Sigmoid colon (tissue), 3 donors: ENCODE data around the gene PPP2R2C.

Experiments used
- CTCF ChIP-seq, 4 experiments: fragments of 450-650 bp in 3 of 4; fragments of 200-600 bp in 1 of 4; IDR thresholded peaks; one replicate each; pipeline ENCODE4 v1.5.1; 2016 to 2019; ENCODE audit warnings: antibody characterized with exemption in 4 of 4, mild to moderate bottlenecking in 3 of 4, moderate library complexity in 2 of 4
- POLR2A ChIP-seq, 2 donors: fragments of 450-650 bp; IDR thresholded peaks; one replicate each; pipeline ENCODE4 v1.6.1; 2016; ENCODE audit warnings: antibody characterized with exemption in 2 of 2, mild to moderate bottlenecking in 2 of 2, moderate library complexity in 2 of 2

GRCh38 chr4:6300359-6300758, 172.1 kb downstream of the PPP2R2C start:
- TF ChIP-seq POLR2A (IDR thresholded peaks at IDR 0.05) (no peak), CTCF (IDR thresholded peaks at IDR 0.05) (no peak)
